HG02870 (cell line): ENCODE results near the gene SLC9A5.

ENCODE experiments used
- ATAC-seq: cut with Tn5 transposase; IDR thresholded peaks from one replicate; pipeline ENCODE4 v1.9.1; 2021; ENCODE audit warnings: mild to moderate bottlenecking, moderate library complexity; ENCODE audit not compliant: unreplicated experiment

Gene SLC9A5, protein sequence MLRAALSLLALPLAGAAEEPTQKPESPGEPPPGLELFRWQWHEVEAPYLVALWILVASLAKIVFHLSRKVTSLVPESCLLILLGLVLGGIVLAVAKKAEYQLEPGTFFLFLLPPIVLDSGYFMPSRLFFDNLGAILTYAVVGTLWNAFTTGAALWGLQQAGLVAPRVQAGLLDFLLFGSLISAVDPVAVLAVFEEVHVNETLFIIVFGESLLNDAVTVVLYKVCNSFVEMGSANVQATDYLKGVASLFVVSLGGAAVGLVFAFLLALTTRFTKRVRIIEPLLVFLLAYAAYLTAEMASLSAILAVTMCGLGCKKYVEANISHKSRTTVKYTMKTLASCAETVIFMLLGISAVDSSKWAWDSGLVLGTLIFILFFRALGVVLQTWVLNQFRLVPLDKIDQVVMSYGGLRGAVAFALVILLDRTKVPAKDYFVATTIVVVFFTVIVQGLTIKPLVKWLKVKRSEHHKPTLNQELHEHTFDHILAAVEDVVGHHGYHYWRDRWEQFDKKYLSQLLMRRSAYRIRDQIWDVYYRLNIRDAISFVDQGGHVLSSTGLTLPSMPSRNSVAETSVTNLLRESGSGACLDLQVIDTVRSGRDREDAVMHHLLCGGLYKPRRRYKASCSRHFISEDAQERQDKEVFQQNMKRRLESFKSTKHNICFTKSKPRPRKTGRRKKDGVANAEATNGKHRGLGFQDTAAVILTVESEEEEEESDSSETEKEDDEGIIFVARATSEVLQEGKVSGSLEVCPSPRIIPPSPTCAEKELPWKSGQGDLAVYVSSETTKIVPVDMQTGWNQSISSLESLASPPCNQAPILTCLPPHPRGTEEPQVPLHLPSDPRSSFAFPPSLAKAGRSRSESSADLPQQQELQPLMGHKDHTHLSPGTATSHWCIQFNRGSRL

DNA sequence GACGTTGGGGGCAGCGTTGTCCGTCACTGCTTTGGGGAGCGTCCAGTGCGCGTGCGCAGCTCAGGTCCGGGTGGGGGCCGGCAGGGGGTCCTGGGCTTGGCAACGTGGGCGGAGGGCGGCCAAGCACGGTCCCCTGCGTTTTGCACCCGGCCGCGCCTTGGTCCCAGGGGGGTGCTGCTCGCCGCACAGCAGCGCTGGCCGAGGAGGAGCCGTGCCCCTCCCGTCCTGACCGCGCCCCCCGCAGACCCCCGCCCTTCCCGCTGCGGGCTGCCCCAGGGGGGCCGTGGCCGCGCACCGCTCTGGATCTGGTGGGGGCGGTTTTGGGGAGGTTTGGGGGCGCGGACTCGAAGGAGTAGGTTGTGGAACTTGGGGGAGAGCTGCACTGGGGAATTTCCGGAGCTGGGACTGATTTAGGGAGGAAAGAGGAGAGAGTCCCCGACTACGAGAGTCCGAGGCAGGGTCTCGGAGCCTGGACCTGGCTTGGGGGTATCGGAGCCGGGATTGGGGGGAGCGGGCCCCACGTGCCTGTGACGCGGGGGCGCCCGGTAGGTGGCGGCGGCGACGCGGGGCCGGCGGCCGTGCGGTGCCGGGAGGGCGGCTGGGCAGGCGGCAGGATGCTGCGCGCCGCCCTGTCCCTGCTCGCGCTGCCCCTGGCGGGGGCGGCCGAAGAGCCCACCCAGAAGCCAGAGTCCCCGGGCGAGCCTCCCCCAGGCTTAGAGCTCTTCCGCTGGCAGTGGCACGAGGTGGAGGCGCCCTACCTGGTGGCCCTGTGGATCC, at the start of gene SLC9A5:
TSS of gene SLC9A5 (plus strand) at position 579 of the 777 bp plus-strand sequence. CDS start at position 615, 36 bp downstream.
- no peak for ATAC-seq

DNA sequence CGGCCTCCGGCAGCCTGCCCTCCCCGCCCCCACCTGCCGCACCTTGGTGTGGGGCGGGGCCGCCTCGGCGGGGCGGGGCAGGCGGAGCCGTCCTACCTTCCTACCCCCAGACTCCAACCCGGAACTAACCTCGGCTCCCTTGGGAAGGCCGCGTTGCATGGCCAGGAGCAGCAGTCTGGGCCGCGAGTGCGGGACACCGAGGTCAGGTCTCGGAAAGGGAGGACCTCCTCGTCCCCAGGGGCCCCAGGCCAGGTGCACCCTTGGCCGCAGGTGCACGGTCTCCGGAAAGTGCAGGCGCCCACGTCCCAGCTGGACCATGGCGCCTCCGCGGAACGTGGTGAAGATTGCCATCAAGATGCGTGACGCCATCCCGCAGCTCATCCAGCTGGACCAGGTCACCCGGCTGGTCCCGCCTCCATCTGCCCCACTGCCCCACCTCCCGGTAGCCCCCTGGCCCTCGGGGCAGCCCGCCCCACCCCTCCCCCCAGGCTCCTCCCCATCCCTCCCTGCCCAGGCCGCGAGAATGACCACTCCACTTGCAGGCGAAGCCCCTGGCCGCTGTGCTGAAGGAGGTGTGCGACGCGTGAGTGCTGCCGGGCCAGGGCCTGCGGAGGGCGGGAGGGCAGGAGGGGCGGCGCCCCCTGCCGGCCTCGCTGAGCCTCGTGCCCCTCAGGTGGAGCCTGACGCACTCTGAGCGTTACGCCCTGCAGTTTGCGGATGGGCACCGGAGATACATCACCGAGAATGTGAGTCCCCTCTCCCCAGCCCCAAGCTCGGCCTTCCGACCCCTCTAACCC, 49.6 kb upstream of the SLC9A5 start, which contains the start of gene ELMO3:
TSS of gene ELMO3 (plus strand) at position 121 of the 797 bp plus-strand sequence. CDS start at position 317, 196 bp downstream.
- no peak for ATAC-seq

DNA sequence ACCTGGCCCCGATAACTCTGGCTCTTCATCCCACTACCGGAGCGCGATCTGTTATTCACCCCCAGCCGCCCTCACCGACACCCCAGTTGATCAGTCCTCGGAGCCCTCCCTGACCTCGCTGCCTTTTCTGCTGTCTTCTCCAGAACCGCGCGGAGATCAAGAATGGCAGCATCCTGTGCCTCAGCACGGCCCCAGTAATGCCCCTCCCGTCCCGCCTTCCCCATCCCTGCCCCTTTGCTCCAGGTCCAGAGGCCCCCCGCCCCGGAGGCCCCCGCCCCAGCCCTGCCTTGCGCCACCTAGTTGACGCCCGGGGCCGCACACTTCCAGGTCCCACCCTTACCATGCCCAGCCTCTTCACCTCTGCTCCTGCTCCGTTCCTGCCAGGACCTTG, 49.0 kb upstream of the SLC9A5 start:
- ATAC-seq: no peak

DNA sequence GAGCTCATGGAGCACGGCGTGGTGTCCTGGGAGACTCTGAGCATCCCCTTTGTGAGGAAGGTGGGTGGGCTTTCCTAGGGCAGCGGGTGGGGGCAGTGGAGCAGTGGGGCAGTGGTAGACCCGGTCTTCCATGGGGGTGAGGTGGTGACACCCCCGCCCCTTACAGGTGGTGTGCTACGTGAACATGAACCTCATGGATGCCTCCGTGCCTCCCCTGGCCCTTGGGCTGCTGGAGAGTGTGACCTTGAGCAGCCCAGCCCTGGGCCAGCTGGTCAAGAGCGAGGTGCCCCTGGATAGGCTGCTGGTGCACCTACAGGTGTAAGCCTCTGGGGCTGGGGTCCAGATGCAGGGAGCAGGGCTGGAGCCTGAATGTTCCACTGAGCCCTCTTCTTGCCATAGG, 48.3 kb upstream of the SLC9A5 start:
- ATAC-seq: no peak

DNA sequence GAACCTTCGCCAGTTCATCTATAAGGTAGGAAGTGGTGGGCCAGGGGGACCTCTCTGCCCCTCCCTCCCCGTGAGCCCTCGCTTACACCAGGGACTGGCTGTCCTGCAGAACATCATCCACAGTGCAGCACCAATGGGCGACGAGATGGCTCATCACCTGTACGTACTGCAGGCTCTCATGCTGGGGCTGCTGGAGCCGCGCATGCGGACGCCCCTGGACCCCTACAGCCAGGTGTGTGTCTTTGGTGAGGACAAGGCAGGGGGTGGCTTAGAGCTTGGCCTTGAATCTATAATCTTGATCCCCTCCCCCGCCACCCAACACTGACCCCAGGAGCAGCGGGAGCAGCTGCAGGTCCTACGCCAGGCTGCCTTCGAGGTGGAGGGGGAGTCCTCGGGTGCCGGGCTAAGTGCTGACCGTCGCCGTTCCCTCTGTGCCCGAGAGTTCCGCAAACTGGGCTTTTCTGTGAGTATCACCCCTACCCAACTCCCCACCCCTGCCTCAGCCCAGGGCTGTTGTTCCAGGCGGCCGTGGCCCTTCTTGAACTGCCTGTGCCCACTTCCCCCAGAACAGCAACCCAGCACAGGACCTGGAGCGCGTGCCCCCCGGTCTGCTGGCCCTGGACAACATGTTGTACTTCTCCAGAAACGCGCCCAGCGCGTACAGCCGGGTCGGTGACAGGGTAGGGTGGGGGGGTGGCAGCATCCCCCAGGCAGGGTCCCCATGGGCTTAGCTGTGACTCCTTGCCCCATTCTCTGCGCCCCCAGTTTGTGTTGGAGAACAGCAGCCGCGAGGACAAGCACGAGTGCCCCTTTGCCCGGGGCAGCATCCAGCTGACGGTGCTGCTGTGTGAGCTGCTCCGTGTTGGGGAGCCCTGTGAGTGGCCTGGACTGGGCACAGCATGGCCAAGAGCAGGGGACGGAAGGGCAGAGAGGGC, 47.1 kb upstream of the SLC9A5 start:
- no peak for ATAC-seq

DNA sequence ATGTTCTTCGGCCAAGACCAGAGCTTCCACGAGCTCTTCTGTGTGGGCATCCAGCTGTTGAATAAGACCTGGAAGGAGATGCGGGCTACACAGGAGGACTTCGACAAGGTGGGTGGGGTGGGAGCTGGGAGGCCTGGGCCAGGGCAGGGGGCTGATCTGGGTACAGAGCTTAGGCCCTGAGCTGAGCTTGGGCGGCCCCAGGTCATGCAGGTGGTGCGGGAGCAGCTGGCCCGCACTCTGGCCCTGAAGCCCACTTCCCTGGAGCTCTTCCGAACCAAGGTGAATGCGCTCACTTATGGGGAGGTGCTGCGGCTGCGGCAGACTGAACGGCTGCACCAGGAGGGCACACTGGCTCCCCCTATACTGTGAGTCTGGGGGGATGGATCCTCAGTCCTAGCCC, 46.4 kb upstream of the SLC9A5 start:
- no peak for ATAC-seq

DNA sequence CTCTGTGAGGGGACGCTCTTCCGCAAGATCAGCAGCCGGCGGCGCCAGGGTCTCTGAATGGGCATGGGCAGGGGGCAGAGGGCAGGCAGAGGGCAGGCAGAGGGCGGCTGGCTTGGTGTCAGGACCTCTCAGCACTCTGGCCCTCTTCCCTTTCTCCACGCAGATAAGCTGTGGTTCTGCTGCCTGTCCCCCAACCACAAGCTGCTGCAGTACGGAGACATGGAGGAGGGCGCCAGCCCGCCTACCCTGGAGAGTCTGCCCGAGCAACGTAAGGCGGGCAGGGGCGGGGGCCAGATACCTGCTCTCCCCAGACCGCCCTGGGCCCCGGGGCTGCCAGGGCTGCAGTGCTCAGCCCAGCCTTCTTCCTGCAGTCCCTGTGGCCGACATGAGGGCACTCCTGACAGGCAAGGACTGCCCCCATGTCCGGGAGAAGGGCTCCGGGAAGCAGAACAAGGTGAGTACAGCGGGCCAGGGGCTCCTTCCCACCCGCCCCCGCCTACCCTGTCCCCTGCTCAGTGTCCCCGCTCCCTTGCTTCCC, 45.8 kb upstream of the SLC9A5 start:
- ATAC-seq: no peak

DNA sequence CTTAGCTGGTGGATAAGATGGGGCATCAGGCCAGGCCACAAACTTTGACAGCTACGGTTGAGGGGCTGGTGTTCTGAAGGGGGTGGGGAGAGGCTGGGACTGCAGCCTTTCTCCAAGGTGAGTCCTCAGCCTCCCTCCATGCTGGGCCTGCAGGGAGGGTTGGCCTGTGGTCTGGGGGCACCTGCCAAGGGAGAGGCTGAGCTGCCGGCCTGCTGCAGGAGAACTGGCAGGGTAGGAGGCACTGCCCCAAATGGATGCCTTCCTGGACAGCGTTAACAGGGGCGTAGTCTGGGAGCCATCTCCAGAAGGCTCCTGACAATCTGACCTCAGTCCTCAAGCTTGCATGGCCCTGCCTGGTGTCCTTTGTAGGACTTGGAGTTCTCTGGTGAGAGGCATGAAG, 44.7 kb upstream of the SLC9A5 start:
- no peak for ATAC-seq

DNA sequence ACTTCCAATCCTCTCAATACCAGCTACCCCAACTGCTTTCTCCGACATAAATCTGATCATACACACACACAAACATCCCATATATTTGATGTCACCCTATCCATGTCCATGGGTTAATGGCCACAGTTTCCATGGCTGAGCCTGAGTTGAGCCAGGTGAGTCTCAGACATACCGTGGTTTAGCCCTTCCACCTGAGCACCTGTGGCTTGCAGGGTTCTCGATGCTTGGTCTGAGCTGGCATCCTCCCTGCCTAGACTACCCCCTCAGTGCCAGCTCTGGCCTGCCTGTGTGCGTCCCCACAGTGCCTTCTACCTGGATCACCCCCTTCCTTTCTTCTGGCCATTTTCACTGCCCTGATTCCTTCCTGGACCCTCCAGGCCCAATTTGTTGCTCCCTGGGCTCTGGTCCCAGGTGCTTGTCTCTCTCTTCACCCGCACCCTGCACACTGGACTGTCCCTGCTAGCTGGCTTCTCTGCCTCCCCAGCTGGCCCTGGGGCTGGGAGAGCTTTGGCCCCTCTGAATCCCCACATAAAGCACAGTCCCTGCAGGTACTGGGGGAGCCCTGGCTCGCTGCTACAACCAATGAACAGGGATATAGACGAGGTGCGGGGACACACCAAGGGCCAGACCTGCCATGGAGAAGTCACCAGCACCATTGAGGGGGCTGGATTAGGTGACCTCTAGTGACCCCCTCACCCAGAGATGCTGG, 42.5 kb upstream of the SLC9A5 start:
- ATAC-seq: no peak

DNA sequence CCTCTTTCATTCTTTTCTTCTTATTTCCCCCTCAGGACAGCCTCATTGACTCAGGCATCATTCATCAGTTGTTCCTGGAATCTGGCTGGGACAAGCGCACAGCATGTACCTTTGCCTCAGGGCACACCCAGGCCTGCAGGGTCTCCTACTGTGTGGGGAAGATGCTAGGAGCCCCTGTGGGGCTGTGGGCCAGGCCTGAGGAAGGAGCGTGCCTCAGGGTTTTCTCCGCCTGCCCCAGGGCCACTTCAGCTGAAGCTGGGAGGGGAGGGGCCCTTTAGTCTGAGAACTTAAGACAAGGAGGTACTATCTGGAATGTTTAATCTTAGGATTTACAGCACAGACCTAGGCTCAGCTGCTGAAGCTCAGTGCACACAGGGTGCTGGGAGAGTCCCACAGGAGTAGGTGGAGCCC, 41.9 kb upstream of the SLC9A5 start:
- ATAC-seq: no peak

DNA sequence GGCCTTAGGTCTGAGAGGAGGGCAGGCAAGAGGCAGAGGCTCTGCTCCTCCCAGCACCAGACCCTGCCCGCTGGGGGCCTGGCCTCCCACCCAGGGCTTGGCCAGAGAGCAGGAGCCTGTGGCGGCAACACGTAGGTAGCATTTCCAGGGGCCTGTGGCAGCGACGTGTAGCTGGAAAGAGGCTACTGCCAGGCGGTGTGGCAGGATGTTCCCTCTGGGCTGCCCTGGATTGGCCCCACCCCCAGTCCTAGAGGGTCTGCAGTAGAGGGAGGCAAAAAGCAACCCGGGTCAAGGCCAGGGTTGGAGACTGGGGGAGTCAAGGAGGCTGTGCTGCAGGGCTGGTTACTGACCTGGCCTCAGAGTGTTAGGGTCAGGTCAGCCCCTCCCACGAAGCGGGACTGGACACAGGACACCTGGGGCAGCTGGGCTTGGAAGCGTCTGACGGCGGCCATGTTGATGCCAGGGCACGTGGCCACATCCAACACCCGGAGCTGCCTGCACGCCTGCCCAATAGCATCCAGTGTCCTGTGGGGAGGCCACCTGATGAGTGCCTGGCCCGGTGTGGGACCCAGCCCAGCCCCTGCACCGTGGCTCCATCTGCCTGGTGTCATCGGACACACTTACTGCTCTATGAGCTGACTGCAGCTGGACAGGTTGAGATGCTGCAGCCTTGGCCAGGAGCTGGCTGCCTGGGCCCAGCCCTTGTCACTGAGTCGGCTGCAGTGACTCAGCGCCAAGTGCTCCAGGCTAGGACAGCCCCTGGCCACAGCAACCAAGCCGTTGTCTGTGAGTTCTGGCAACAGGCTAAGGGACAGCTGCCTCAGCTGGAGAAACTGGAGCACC, 41.3 kb upstream of the SLC9A5 start:
- ATAC-seq: no peak

DNA sequence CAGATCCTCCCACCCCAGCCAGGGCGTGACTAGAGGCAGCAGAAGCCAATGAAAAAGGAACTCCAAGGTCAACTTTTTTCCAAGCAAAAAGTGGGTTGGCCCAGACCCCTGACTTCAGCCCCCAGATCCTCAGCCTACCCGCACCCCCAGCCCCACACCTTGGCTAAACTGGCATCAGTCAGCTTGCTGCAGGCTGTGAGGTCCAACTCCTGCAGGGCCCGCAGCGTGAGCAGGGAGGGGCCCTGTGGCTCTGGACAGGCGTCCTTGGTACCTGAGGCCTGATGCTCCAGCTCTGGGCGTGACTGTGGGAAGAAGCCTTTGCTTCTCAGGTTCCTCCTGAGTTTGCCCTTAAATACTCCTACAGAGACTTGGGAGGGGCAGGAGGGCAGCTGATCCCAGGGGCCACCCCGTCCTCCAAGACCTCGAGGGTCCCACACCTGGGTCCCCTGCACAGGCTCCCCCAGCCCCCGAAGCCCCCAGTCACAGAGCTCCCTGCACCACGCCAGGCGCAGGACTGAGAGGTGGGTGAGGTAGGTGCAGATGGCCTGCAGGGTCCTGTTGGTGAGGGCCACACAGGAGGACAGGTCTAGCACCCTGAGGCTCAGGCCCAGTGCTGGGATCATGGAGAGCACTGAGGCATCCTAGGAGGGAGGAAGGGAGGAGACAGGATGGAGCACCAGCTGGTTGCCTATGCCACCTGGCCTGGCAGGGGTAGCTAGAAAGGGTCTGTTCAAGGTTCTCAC, 40.5 kb upstream of the SLC9A5 start:
- ATAC-seq: no peak

DNA sequence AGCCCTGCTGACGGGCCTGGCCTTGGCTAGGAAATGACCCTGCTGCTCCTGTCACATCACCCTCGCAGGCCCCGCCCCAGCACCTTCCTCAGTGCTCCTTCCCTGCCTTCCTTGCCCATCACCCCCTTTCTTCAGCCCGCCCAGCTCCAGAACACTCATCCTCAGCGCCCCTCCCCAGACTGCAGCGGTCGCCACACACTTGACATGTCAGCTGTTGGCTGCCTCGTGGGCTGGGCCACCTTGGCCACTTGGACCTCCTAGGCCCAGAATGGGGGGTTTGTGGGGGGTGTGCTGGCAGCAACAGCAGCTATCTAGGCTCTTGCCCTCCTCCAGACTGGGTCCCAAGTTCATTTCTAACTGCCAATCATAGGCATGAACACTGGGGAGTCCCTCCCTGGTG, 39.2 kb upstream of the SLC9A5 start:
- ATAC-seq: no peak

DNA sequence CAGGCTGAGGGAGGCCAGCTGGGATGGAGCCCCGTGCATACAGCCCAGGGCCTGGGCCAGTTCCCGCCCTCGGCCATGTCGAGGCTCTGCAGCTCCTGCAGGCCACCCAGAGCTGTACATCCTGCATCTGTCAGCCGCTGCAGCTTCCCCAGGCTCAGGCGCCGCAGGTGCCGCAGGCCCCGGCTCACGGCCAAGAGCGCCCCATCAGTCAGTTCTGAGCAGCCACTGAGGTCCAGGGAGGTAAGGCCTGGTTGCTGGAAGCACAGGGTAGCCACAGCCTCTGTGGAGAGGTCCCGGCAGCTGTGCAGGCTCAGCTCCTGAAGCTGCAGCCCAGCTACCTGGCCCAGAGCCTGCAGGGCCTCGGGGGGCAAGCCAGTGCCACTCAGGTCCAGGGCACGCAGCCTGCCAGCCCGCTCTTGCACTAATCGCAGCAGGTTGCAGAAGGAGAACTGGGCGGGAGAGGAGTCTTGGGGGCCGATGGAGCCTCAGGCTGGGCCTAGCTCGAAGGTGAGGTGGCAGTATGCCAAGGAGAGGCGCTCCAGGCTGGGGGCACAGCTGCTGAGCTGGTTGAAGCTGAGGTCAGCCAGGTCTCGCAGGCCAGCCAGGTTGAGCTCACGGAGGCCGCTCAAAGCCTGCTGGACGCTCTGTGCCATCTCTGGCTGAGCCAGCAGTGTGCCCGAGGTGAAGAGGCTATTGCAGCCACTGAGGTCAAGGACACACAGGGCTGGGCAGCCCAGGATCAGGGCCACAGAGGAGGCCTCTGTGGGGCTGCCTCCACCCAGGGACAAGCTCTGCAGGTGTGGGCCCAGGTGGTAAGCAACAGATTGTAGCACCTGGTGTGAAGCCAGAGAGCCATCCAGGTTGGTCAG, 38.5 kb upstream of the SLC9A5 start:
- ATAC-seq: no peak

DNA sequence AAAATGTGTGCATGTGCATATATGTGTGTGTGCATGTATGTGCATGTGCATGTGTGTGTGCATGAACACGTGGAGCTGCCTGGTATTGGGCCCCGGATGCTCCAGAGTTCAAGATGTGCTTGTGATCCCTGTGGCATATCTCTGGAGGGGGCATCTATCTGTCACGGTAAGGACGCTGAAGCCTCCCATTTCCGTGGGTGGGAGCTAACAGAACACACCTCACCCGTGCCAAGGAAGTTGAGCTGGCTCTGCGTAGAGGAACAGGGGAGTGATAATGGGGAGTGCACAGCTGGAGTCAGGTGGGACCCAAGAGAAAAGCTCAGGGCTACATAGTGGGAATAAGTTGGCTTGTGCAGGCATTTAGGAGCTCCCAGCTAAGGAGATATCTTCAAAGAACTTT, 37.1 kb upstream of the SLC9A5 start:
- ATAC-seq: no peak

DNA sequence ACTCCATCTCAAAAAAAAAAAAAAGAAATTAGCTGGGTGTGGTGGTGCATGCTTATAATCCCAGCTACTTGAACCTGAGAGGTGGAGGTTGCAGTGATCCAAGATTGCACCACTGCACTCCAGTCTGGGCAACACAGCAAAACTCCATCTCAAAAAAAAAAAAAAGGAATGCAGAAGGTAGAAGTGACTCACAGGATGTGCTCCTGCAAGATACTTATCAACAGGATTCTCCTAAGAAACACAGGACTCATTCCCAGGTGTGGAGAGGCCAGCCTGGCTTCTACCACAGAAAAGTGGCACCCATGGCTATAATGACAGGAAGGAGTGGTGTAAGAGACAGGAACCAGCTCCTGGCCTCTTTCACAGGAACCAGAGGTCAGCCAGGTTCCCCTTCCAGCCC, 36.0 kb upstream of the SLC9A5 start:
- ATAC-seq: no peak
